IMR-90 (cell line): ENCODE measurements around the gene ORAI3. TPM values are rescaled to one million over a fixed set of nuclear protein-coding genes. Genes with fewer than 3 reads are reported as not detected.

Experiments used
- ATAC-seq: fragments of 200-7000 bp; cut with Tn5 transposase; 2 replicates; pipeline ENCODE4 v1.9.1; 2020; ENCODE audit warnings: low read depth, mild to moderate bottlenecking, moderate library complexity
- BruUV-seq: library from RNA; stranded (reverse); fragments of 400-500 nt; replicated peaks from 2 replicates; lab custom pipeline; 2021; lab: Mats Ljungman, UMichigan
- CTCF ChIA-PET: fragments of 300-600 bp; formaldehyde crosslinking; extraction: SDS; loops from one replicate; lab custom pipeline; 2021; ENCODE audit warnings: antibody characterized with exemption; lab: Yijun Ruan, JAX
- POLR2A ChIA-PET: fragments of 300-600 bp; sonication (Branson Sonifier 250); formaldehyde crosslinking; loops from one replicate; lab custom pipeline; 2022; ENCODE audit warnings: antibody characterized with exemption; ENCODE audit not compliant: unreplicated experiment; lab: Charles Lee
- DNase-seq: peaks from one replicate; pipeline ENCODE4 v3.0.0; 2013
- H2AFZ ChIP-seq: replicated peaks from 2 replicates; pipeline ENCODE3; 2013; ENCODE audit warnings: low read length, mild to moderate bottlenecking; ENCODE audit not compliant: poor library complexity
- H2AK5ac ChIP-seq: 2 replicates; pipeline ENCODE4 v1.6.1; 2013; ENCODE audit warnings: low read depth, low read length, inconsistent platforms
- H2AK9ac ChIP-seq: replicated peaks from 2 replicates; pipeline ENCODE3; 2013; ENCODE audit warnings: mild to moderate bottlenecking, low read depth, low read length, moderate library complexity; ENCODE audit not compliant: poor library complexity
- H2BK120ac ChIP-seq: 2 replicates; pipeline ENCODE4 v1.6.1; 2013; ENCODE audit warnings: low read depth, low read length, inconsistent platforms
- H2BK15ac ChIP-seq: 3 replicates; pipeline ENCODE4 v1.6.1; 2013; ENCODE audit warnings: low read depth, low read length, inconsistent platforms
- H2BK20ac ChIP-seq: 2 replicates; pipeline ENCODE4 v1.6.1; 2013; ENCODE audit warnings: low read depth, mild to moderate bottlenecking, inconsistent platforms, low read length, moderate library complexity
- H2BK5ac ChIP-seq: 2 replicates; pipeline ENCODE4 v1.6.1; 2013; ENCODE audit warnings: mild to moderate bottlenecking, low read depth, low read length, inconsistent platforms; ENCODE audit not compliant: poor library complexity, severe bottlenecking
- H3K14ac ChIP-seq: replicated peaks from 2 replicates; pipeline ENCODE4 v1.6.1; 2013; ENCODE audit warnings: low read depth, low read length, inconsistent platforms
- H3K18ac ChIP-seq: 2 replicates; pipeline ENCODE4 v1.6.1; 2013; ENCODE audit warnings: low read depth, low read length, control low read depth
- H3K23ac ChIP-seq: 2 replicates; pipeline ENCODE4 v1.6.1; 2013; ENCODE audit warnings: low read depth, low read length, inconsistent platforms
- H3K27ac ChIP-seq: 2 replicates; pipeline ENCODE4 v1.5.1; 2013; ENCODE audit warnings: mild to moderate bottlenecking, control low read depth, low read length; ENCODE audit not compliant: insufficient read depth
- H3K27me3 ChIP-seq: 2 replicates; pipeline ENCODE4 v1.6.1; 2013; ENCODE audit warnings: low read length; ENCODE audit not compliant: control insufficient read depth, insufficient read depth
- H3K36me3 ChIP-seq: 2 replicates; pipeline ENCODE4 v1.6.1; 2013; ENCODE audit warnings: low read length, mixed read lengths; ENCODE audit not compliant: control insufficient read depth, insufficient read depth
- H3K4ac ChIP-seq: 2 replicates; pipeline ENCODE4 v1.6.1; 2013; ENCODE audit warnings: low read depth, low read length, inconsistent platforms
- H3K4me1 ChIP-seq: 2 replicates; pipeline ENCODE4 v1.6.1; 2013; ENCODE audit warnings: low read length, mixed read lengths; ENCODE audit not compliant: control insufficient read depth, insufficient read depth
- H3K4me2 ChIP-seq: 2 replicates; pipeline ENCODE4 v1.6.1; 2013; ENCODE audit warnings: low read depth, mild to moderate bottlenecking, control low read depth, low read length, moderate library complexity
- H3K4me3 ChIP-seq: 2 replicates; pipeline ENCODE4 v1.5.1; 2013; ENCODE audit warnings: low read depth, mild to moderate bottlenecking, control low read depth, low read length, moderate library complexity; ENCODE audit not compliant: insufficient read depth
- H3K56ac ChIP-seq: 2 replicates; pipeline ENCODE4 v1.6.1; 2013; ENCODE audit warnings: low read length, inconsistent platforms; ENCODE audit not compliant: insufficient read depth; ENCODE audit errors: extremely low read depth
- H3K79me1 ChIP-seq, 2 experiments: 2 replicates each; pipeline ENCODE4 v1.6.1; 2013; ENCODE audit warnings: low read length in 2 of 2, inconsistent platforms in 1 of 2, low read depth in 1 of 2
- H3K9ac ChIP-seq: 2 replicates; pipeline ENCODE4 v1.6.1; 2013; ENCODE audit warnings: low read depth, low read length, control low read depth
- H3K9me1 ChIP-seq: 2 replicates; pipeline ENCODE4 v1.6.1; 2013; ENCODE audit warnings: low read length, inconsistent platforms; ENCODE audit not compliant: insufficient read depth
- H3K9me3 ChIP-seq: 2 replicates; pipeline ENCODE4 v1.6.1; 2013; ENCODE audit warnings: low read length; ENCODE audit not compliant: control insufficient read depth, insufficient read depth
- H4K20me1 ChIP-seq: 2 replicates; pipeline ENCODE4 v1.6.1; 2013; ENCODE audit warnings: low read length, inconsistent platforms; ENCODE audit not compliant: insufficient read depth
- H4K5ac ChIP-seq: 2 replicates; pipeline ENCODE4 v1.6.1; 2013; ENCODE audit warnings: mild to moderate bottlenecking, low read depth, low read length, control low read depth
- H4K8ac ChIP-seq, 2 experiments: 2 replicates each; pipeline ENCODE4 v1.6.1; 2013; ENCODE audit warnings: low read depth in 2 of 2, low read length in 2 of 2, control low read depth in 1 of 2, inconsistent platforms in 1 of 2
- H4K91ac ChIP-seq: 2 replicates; pipeline ENCODE4 v1.6.1; 2013; ENCODE audit warnings: low read depth, low read length, inconsistent platforms; ENCODE audit not compliant: insufficient read depth
- CHD1 ChIP-seq: IDR thresholded peaks from 2 replicates; pipeline ENCODE4 v1.6.1; 2012; ENCODE audit warnings: low read depth, low read length, improper control_type of control experiment
- MAFK ChIP-seq: IDR thresholded peaks from 2 replicates; pipeline ENCODE4 v1.6.1; 2012; ENCODE audit warnings: low read depth, low read length, improper control_type of control experiment
- MAZ ChIP-seq: IDR thresholded peaks from 2 replicates; pipeline ENCODE4 v1.6.1; 2012; ENCODE audit warnings: low read depth, mild to moderate bottlenecking, low read length, improper control_type of control experiment, moderate library complexity, borderline replicate concordance
- WGBS, 2 experiments: methylation state at CpG; one replicate each; pipeline versions ENCODE4 v1.1.5 to v1.1.7; 2013; ENCODE audit warnings: missing lambda C conversion rate in 2 of 2; ENCODE audit not compliant: insufficient read length in 1 of 2; ENCODE audit errors: extremely low coverage in 2 of 2; 5-methylcytosine and 5-hydroxymethylcytosine counted together
- dilution Hi-C: fragments of 300-500 bp; cut with HindIII; formaldehyde crosslinking; loops from one replicate; pipeline ENCODE4 v1.14.3; 2018; ENCODE audit warnings: low sequenced_read_pairs; ENCODE audit not compliant: unreplicated experiment
- in situ Hi-C: fragments of 300-500 bp; cut with MboI; formaldehyde crosslinking; loops from 3 replicates; pipeline ENCODE4 v1.14.3; 2019; ENCODE audit warnings: low sequenced_read_pairs, inconsistent platforms, mixed read lengths
- intact Hi-C: fragments of 100-400 bp; cut with micrococcal nuclease; formaldehyde crosslinking; loops from 2 replicates; pipeline ENCODE4 v1.10.0; 2022
- polyA plus RNA-seq, 3 experiments: library from polyadenylated mRNA; depleted of rRNA; stranded (reverse); fragments of >200 nt; gene quantifications; 2 replicates each; pipeline ENCODE4 v1.2.3, GENCODE V29; 2012; ENCODE audit warnings: low replicate concordance in 1 of 3
- total RNA-seq: library from RNA; depleted of rRNA; stranded (reverse); fragments of >200 nt; gene quantifications from 2 replicates; pipeline ENCODE4 v1.2.3, GENCODE V29; 2012
- TF ChIP-seq, protein P1 (sequence below): fragments of 150-350 bp; IDR thresholded peaks from 2 replicates; pipeline ENCODE4 v1.6.1; 2016; ENCODE audit warnings: low read depth, mild to moderate bottlenecking, low read length, moderate library complexity, borderline replicate concordance

ORAI3 gene
- total and polyA plus RNA-seq, 2 of the 4 experiments (the other 2 are of a cell fraction), result 6.8 to 16.9 TPM

- TF ChIP-seq MAFK, result no peak
- TF ChIP-seq CHD1, result no peak
These were observed 47.6 kb downstream of the ORAI3 start (continued) for GRCh38 chr16:30996324-30996984.

GRCh38 chr16:30996985-30997724 is 48.3 kb downstream of the ORAI3 start:
- in situ Hi-C loops (loop anchor here (10.0 to 25.0 kb wide), 2 partner anchors 448 to 715 kb away; partner anchors contain the start of gene ZNF843), dilution Hi-C loops (no loop called here), intact Hi-C loops (loop anchor here (5.0 kb wide), 1 partner anchor 75 kb away; the partner anchor contains the start of genes ZNF646 and ZNF668)
- BruUV-seq, result no TSS peak
- ATAC-seq, result peak; percentile 92
- no peaks in the 10 kb centered on the region for H4K20me1 ChIP-seq
- peak overlapping the region; percentile 95 for H4K91ac ChIP-seq
- peak overlapping the region; percentile 95 for H3K4me2 ChIP-seq
- H3K79me1 ChIP-seq, result peaks cover 0 to 18% of the 10 kb centered on the region in 2 experiments; a peak in 1 of 4 replicates
- H4K5ac ChIP-seq, result peak overlapping the region; percentile 91
- 7% methylated on average over 23 of the region's 60 CpGs; no CpG with 5 or more reads in 1 of the 2 experiments for WGBS, 2 experiments
- POLR2A ChIA-PET, result interaction anchor here (0.6 to 1.0 kb wide), 2 partner anchors 76 to 475 kb away, joined by 3 to 6 read pairs; partner anchors contain the start of gene TGFB1I1
- H3K23ac ChIP-seq, result peak overlapping the region; percentile 93
- peak overlapping the region; percentile 95 for H2BK5ac ChIP-seq
- peak overlapping the region; percentile 96 for H2AFZ ChIP-seq
- peak overlapping the region; percentile 61 for H3K9ac ChIP-seq
- H3K9me3 ChIP-seq, result no peaks in the 10 kb centered on the region
- H2AK9ac ChIP-seq, result peak overlapping the region; percentile 95
- H4K8ac ChIP-seq, result peak overlapping the region; percentile 94 to 99
- H3K56ac ChIP-seq, result peak overlapping the region; percentile 86; the same call in 1 of the 2 replicates
- peak overlapping the region; percentile 89 for H2BK120ac ChIP-seq
- H3K36me3 ChIP-seq, result peaks cover 1% of the 10 kb centered on the region; the same call in 1 of the 2 replicates
- H2AK5ac ChIP-seq, result peak overlapping the region; percentile 98
- peak overlapping the region; percentile 97 for H3K4ac ChIP-seq
- TF ChIP-seq MAZ, result 0 out of 2 replicates have a peak, but pooled peaks have one; percentile 9
- TF ChIP-seq, protein P1, sequence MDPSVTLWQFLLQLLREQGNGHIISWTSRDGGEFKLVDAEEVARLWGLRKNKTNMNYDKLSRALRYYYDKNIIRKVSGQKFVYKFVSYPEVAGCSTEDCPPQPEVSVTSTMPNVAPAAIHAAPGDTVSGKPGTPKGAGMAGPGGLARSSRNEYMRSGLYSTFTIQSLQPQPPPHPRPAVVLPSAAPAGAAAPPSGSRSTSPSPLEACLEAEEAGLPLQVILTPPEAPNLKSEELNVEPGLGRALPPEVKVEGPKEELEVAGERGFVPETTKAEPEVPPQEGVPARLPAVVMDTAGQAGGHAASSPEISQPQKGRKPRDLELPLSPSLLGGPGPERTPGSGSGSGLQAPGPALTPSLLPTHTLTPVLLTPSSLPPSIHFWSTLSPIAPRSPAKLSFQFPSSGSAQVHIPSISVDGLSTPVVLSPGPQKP, result no peak
- H3K27ac ChIP-seq, result peak overlapping the region; percentile 69
- H2BK15ac ChIP-seq, result peak overlapping the region; percentile 99; the same call in 2 of the 3 replicates
- peak overlapping the region; percentile 95; the same call in 1 of the 2 replicates for H2BK20ac ChIP-seq
- peak overlapping the region; percentile 97 for H3K14ac ChIP-seq
- peak overlapping the region; percentile 54 for H3K4me3 ChIP-seq
- H3K9me1 ChIP-seq, result peaks cover 18% of the 10 kb centered on the region
- H3K4me1 ChIP-seq, result peaks cover 27% of the 10 kb centered on the region
- DNase-seq, result peak; percentile 41
- peak overlapping the region; percentile 78 for H3K18ac ChIP-seq
- H3K27me3 ChIP-seq, result no peaks in the 10 kb centered on the region
- CTCF ChIA-PET, result interaction anchor here (0.5 kb wide), 1 partner anchor 457 kb away, joined by 3 read pairs; no protein-coding TSS in a partner anchor
